ENCODE measurements around the gene CTSD. TPM values are rescaled to one million over a fixed set of nuclear protein-coding genes. Genes with fewer than 3 reads are reported as not detected.

Gene CTSD
- total RNA-seq, 1 donor from 2014 or later, result 2,163 TPM

GRCh38 chr11:1745701-1746320 lies 17.9 kb downstream of the CTSD start:
- DNase-seq (ENCODE audit: low spot score), result no peak

- no peak for DNase-seq (ENCODE audit: low spot score)
These were observed 18.6 kb downstream of the CTSD start for GRCh38 chr11:1744891-1745700.

GRCh38 chr11:1744137-1744886 lies 19.4 kb downstream of the CTSD start:
- DNase-seq (ENCODE audit: low spot score), result no peak

GRCh38 chr11:1743585-1744136 lies 20.1 kb downstream of the CTSD start:
- no peak for DNase-seq (ENCODE audit: low spot score)

GRCh38 chr11:1742869-1743584 lies 20.7 kb downstream of the CTSD start:
- DNase-seq (ENCODE audit: low spot score), result no peak

- DNase-seq (ENCODE audit: low spot score), result no peak
These were observed 21.4 kb downstream of the CTSD start for GRCh38 chr11:1742371-1742770.

- no peak for DNase-seq (ENCODE audit: low spot score)
These were observed 22.0 kb downstream of the CTSD start for GRCh38 chr11:1741741-1742140.

- no peak for DNase-seq (ENCODE audit: low spot score)
These were observed 22.8 kb downstream of the CTSD start for GRCh38 chr11:1740786-1741530.

GRCh38 chr11:1739576-1739975 lies 24.2 kb downstream of the CTSD start:
- no peak for DNase-seq (ENCODE audit: low spot score)

GRCh38 chr11:1738380-1738779 lies 25.3 kb downstream of the CTSD start:
- no peak for DNase-seq (ENCODE audit: low spot score)

GRCh38 chr11:1737080-1737757 lies 26.5 kb downstream of the CTSD start:
- DNase-seq (ENCODE audit: low spot score), result no peak

- DNase-seq (ENCODE audit: low spot score), result no peak
These were observed 27.2 kb downstream of the CTSD start for GRCh38 chr11:1736447-1736992.

- DNase-seq (ENCODE audit: low spot score), result no peak
These were observed 28.5 kb downstream of the CTSD start for GRCh38 chr11:1735271-1735670.

GRCh38 chr11:1734641-1735081 lies 29.1 kb downstream of the CTSD start:
- no peak for DNase-seq (ENCODE audit: low spot score)

GRCh38 chr11:1733716-1734640 lies 29.7 kb downstream of the CTSD start:
- no peak for DNase-seq (ENCODE audit: low spot score)

- no peak for DNase-seq (ENCODE audit: low spot score)
These were observed 30.6 kb downstream of the CTSD start for GRCh38 chr11:1733009-1733715.

- no peak for DNase-seq (ENCODE audit: low spot score)
These were observed 31.2 kb downstream of the CTSD start for GRCh38 chr11:1732418-1733008.
